Stimulated activated CD4-positive, alpha-beta T cell treated with anti-CD3 and anti-CD28 coated beads, Interleukin-12 subunit alpha, Interleukin-12 subunit beta, amount 100 ng/mL, for 48 hours (primary cell): ENCODE results near the gene DAPK3.
"Not testable (repeated sequence)": the region's sequence is repeated elsewhere in the genome, so short reads cannot be mapped to it uniquely, and the experiment has no call there.

Source experiments
- DNase-seq, 3 donors: peaks; one replicate each; pipeline ENCODE4 v3.0.0-alpha.2; 2020; ENCODE audit warnings: low read depth in 2 of 3, low spot score in 1 of 3

The DAPK3 gene

GRCh38 chr19:3970808-3971598 is at the start of gene DAPK3:
Gene DAPK3 (minus strand): TSS chr19:3971099. CDS start chr19:3969735, 1,364 bp downstream.
- DNase-seq: peak; percentile 91 to 94 (median 92)

- DNase-seq: no peak
These were observed 48.7 kb upstream of the DAPK3 start for GRCh38 chr19:4019578-4019977.

GRCh38 chr19:4018775-4019504 is 48.0 kb upstream of the DAPK3 start:
- no peak for DNase-seq

GRCh38 chr19:4018140-4018613 is 47.3 kb upstream of the DAPK3 start:
- DNase-seq: no peak

GRCh38 chr19:4016903-4017638 is 46.2 kb upstream of the DAPK3 start:
- no peak for DNase-seq

- DNase-seq: no peak
These were observed 45.6 kb upstream of the DAPK3 start for GRCh38 chr19:4016486-4016885.

- DNase-seq: no peak
These were observed 45.0 kb upstream of the DAPK3 start for GRCh38 chr19:4015705-4016402.

- DNase-seq: peak in 2 of 3 donors; percentile 16 to 30
These were observed 43.9 kb upstream of the DAPK3 start for GRCh38 chr19:4014541-4015491.

GRCh38 chr19:4013886-4014540 is 43.1 kb upstream of the DAPK3 start:
- no peak for DNase-seq

- DNase-seq: no peak
These were observed 42.2 kb upstream of the DAPK3 start for GRCh38 chr19:4012975-4013634.

GRCh38 chr19:4012092-4012974 is 41.4 kb upstream of the DAPK3 start:
- no peak for DNase-seq

- DNase-seq: not testable (repeated sequence)
These were observed 40.5 kb upstream of the DAPK3 start for GRCh38 chr19:4011430-4011829.

GRCh38 chr19:4010808-4011110 is 39.9 kb upstream of the DAPK3 start:
- DNase-seq: no peak

- DNase-seq: no peak
These were observed 39.3 kb upstream of the DAPK3 start for GRCh38 chr19:4009990-4010807.

GRCh38 chr19:4007836-4008539 is 37.1 kb upstream of the DAPK3 start:
- no peak for DNase-seq

- DNase-seq: peak; percentile 87 to 95 (median 95)
These were observed 36.3 kb upstream of the DAPK3 start, which contains the start of gene PIAS4 for GRCh38 chr19:4007021-4007835. Gene PIAS4 (plus strand): TSS chr19:4007736. CDS start chr19:4007761, 25 bp downstream.
